Measurements from ENCODE around the gene MBD2. TPM values are rescaled to one million over a fixed set of nuclear protein-coding genes. Genes with fewer than 3 reads are reported as not detected.

Gene MBD2
- total and polyA plus RNA-seq, 2 of the 8 experiments (the other 6 are each of a cell fraction or from before 2014, with no cell fraction given) = 36.2 to 52.7 TPM

DNA sequence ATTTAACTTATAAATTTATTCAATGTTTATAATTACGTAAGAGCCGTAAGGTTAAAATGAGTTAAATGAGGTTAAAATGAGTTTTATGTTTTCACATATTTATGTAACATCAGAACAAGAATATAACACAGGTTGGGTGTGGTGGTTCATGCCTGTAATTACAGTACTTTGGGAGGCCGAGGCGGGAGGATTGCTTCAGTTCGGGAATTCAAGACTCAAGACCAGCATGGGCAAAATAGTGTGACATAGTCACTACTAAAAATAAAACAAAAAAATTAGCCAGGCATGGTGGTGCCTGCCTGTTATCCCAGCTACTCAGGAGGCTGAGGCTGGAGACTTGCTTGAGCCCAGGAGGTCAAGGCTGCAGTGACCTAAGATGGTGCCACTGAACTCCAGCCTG, 9.3 kb upstream of the MBD2 start:
- H2BK5ac ChIP-seq (ENCODE audit: low read depth, low read length) = no peak overlapping the region
- CTCF ChIA-PET (ENCODE audit: partially characterized antibody) = interaction anchor here (1.3 kb wide), 1 partner anchor 9 kb away, joined by 3 read pairs; the partner anchor contains the start of gene MBD2
- H3K27ac ChIP-seq (ENCODE audit: low read depth, low read length) = no peak overlapping the region
- no peak overlapping the region for H3K9ac ChIP-seq (replicated peaks in 1 of 4; ENCODE audit: extremely low read depth in 1 of 4, low read depth in 3 of 4, low read length in 3 of 4)
- no peak overlapping the region for H3K4me3 ChIP-seq (ENCODE audit: extremely low read depth in 1 of 4, insufficient read depth in 2 of 4, low read depth in 3 of 4, low read length in 4 of 4)
- H2AFZ ChIP-seq (ENCODE audit: low read length) = no peak overlapping the region
- H4K8ac ChIP-seq (ENCODE audit: extremely low read depth, insufficient read depth, low read length) = no peak overlapping the region
- H3K79me1 ChIP-seq (ENCODE audit: low read depth, low read length) = no peaks in the 10 kb centered on the region
- no peak overlapping the region for H3K4me2 ChIP-seq (ENCODE audit: insufficient read depth in 1 of 2, low read depth in 2 of 2, low read length in 2 of 2)
- no peaks in the 10 kb centered on the region for H3K4me1 ChIP-seq (replicated peaks in 1 of 4; ENCODE audit: control insufficient read depth in 3 of 4, insufficient read depth in 4 of 4, low read length in 3 of 4)
- H2BK12ac ChIP-seq (ENCODE audit: low read depth, low read length) = no peak overlapping the region
- no peaks in the 10 kb centered on the region for H3K79me2 ChIP-seq (ENCODE audit: control insufficient read depth in 1 of 2, insufficient read depth in 2 of 2, low read length in 2 of 2)
- no peaks in the 10 kb centered on the region for H4K20me1 ChIP-seq (replicated peaks in 1 of 2; ENCODE audit: control insufficient read depth in 1 of 2, insufficient read depth in 2 of 2, low read length in 2 of 2)
- H3K9me3 ChIP-seq (ENCODE audit: insufficient read depth in 2 of 2, low read depth in 1 of 2, low read length in 1 of 2) = no peaks in the 10 kb centered on the region
- no peak overlapping the region for H3K18ac ChIP-seq (ENCODE audit: extremely low read depth, low read length)
- DNase-seq (ENCODE audit: low read depth in 1 of 2, low spot score in 2 of 2) (no peak), FAIRE-seq (no peak)
- no peak overlapping the region for H4K91ac ChIP-seq (replicated peaks; ENCODE audit: insufficient read length, low read length)
- no peak overlapping the region for H3K4ac ChIP-seq (replicated peaks; ENCODE audit: insufficient read length, low read depth, low read length)
- no peak overlapping the region for H3K56ac ChIP-seq (replicated peaks; ENCODE audit: insufficient read length, low read depth, low read length)
- no peaks in the 10 kb centered on the region for H3K36me3 ChIP-seq (ENCODE audit: control insufficient read depth in 2 of 4, insufficient read depth in 4 of 4, low read length in 3 of 4)
- WGBS, 2 experiments (ENCODE audit: extremely low coverage in 1 of 2, insufficient coverage in 1 of 2, insufficient read length in 1 of 2, insufficient replicate concordance in 2 of 2, low coverage in 1 of 2, low lambda C conversion rate in 2 of 2, missing lambda C conversion rate in 1 of 2) = 98 to 100% methylated on average over 2 to 5 of the region's 5 CpGs
- POLR2A ChIA-PET (ENCODE audit: partially characterized antibody) = no interaction called here
- no peak overlapping the region for H2BK120ac ChIP-seq (replicated peaks; ENCODE audit: low read depth, low read length)
- H2BK20ac ChIP-seq (ENCODE audit: low read length) = no peak overlapping the region
- no peak overlapping the region for H3K23ac ChIP-seq (ENCODE audit: insufficient read length)
- H3K27me3 ChIP-seq (replicated peaks in 1 of 4; ENCODE audit: control insufficient read depth in 3 of 4, extremely low read depth in 1 of 4, insufficient read depth in 3 of 4, low read length in 3 of 4) = no peaks in the 10 kb centered on the region
- H3K14ac ChIP-seq (ENCODE audit: insufficient read length) = no peak overlapping the region
- H4K5ac ChIP-seq (ENCODE audit: insufficient read length, low read depth, low read length) = no peak overlapping the region
- H2BK15ac ChIP-seq (ENCODE audit: low read length) = no peak overlapping the region
- H3K23me2 ChIP-seq (ENCODE audit: low read depth, low read length) = no peaks in the 10 kb centered on the region
- TF ChIP-seq CHD2 (IDR thresholded peaks at IDR 0.05; ENCODE audit: low read length) (no peak), MAFK (IDR thresholded peaks at IDR 0.05; ENCODE audit: low read depth, low read length) (no peak), JUN (IDR thresholded peaks at IDR 0.05; ENCODE audit: low read depth, low read length) (no peak)
- H2AK5ac ChIP-seq (ENCODE audit: low read depth, low read length) = no peak overlapping the region

Data from H1 (cell line).